Panc1 (cell line): ENCODE results near the gene FABP2.

Experiments
- POLR2AphosphoS5 ChIP-seq: IDR thresholded peaks from 2 replicates; pipeline ENCODE4 v1.6.1; 2012; ENCODE audit warnings: mild to moderate bottlenecking, low read depth, low read length, moderate library complexity
- TF ChIP-seq, protein P1 (sequence below): fragments of 450-650 bp; IDR thresholded peaks from 2 replicates; pipeline ENCODE4 v1.5.1; 2017; ENCODE audit warnings: mild to moderate bottlenecking

DNA sequence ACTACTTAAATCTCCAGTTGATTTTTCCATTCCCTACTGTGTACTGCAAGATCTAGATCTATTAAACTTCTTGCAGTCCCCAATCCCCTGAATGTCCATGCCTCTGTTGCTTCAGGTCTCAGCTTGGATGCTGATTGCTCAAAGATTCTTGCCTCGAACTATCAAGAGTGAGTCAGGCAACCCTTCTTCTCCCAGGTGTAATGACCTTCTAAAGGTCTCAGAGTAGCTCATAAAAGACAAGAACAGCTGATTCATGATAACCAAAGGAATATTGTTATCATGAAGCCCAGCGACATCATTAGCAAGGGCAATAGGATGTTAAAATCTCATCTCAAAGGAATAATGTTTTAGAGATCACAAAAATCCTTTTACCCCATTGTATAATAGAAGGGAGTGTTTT lies 6.8 kb upstream of the FABP2 start:
- TF ChIP-seq POLR2AphosphoS5, result no peak
- TF ChIP-seq, protein P1, sequence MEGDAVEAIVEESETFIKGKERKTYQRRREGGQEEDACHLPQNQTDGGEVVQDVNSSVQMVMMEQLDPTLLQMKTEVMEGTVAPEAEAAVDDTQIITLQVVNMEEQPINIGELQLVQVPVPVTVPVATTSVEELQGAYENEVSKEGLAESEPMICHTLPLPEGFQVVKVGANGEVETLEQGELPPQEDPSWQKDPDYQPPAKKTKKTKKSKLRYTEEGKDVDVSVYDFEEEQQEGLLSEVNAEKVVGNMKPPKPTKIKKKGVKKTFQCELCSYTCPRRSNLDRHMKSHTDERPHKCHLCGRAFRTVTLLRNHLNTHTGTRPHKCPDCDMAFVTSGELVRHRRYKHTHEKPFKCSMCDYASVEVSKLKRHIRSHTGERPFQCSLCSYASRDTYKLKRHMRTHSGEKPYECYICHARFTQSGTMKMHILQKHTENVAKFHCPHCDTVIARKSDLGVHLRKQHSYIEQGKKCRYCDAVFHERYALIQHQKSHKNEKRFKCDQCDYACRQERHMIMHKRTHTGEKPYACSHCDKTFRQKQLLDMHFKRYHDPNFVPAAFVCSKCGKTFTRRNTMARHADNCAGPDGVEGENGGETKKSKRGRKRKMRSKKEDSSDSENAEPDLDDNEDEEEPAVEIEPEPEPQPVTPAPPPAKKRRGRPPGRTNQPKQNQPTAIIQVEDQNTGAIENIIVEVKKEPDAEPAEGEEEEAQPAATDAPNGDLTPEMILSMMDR, result no peak
